CD1c-positive myeloid dendritic cell (primary cell): ENCODE results near the gene SNCB.
"Not testable (repeated sequence)": the region's sequence is repeated elsewhere in the genome, so short reads cannot be mapped to it uniquely, and the experiment has no call there.

Source experiments
- DNase-seq: peaks from one replicate; pipeline ENCODE4 v3.0.0-alpha.2; 2016; ENCODE audit errors: extremely low spot score

SNCB gene

GRCh38 chr5:176597417-176598389 lies 32.6 kb downstream of the SNCB start:
- no peak for DNase-seq

- peak; percentile 58 for DNase-seq
These were observed 33.5 kb downstream of the SNCB start for GRCh38 chr5:176596689-176597416.

DNA sequence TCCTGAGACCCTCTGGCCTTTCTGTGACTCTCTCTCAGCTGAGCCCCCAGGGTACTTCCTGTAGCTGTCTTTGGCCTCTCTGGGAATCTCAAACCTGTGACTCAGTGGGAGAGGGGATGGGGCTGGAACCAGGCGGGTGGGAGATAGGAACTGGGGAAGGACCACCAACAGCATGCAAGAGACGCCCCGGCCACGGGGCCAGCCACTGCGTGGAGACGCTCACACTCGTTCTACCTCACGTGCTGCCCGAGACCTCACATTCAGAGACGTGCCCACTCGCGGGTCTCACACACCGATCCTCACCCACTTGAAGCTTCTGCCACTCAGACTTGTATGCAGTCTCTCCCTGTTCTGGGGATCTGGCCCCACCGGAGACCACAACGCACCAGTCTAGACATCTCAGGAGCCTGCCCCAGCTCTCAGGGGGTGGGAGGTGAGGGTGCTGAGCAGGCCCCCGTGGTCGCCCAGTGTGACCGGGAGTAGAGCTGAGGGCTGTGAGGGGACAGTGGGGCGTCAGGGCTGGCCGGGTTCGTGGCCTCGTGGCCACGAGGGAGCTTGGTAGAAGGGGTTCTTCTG lies 34.2 kb downstream of the SNCB start:
- no peak for DNase-seq

DNA sequence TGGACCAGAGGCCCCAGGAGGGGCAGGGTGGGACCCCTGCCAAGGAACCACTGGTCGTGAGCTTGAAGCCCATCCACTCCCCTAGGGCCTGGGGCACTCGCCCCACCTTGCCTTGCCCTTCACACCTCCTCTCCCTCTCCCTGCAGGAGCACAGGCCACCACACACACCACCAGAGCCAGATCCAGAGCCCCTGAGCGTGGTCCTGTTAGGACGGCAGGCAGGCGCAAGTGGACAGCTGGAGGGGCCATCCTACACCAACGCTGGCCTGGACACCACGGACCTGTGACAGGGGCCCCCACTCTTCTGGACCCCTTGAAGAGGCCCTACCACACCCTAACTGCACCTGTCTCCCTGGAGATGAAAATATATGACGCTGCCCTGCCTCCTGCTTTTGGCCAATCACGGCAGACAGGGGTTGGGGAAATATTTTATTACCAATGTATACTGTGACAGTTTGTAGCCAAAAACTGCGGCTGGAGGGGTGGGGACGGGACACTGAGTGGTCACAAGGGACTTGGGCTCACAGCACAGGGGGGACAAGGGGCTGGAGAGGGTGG lies 34.9 kb downstream of the SNCB start:
- no peak for DNase-seq

GRCh38 chr5:176594554-176594953 lies 35.8 kb downstream of the SNCB start:
- DNase-seq = no peak

DNA sequence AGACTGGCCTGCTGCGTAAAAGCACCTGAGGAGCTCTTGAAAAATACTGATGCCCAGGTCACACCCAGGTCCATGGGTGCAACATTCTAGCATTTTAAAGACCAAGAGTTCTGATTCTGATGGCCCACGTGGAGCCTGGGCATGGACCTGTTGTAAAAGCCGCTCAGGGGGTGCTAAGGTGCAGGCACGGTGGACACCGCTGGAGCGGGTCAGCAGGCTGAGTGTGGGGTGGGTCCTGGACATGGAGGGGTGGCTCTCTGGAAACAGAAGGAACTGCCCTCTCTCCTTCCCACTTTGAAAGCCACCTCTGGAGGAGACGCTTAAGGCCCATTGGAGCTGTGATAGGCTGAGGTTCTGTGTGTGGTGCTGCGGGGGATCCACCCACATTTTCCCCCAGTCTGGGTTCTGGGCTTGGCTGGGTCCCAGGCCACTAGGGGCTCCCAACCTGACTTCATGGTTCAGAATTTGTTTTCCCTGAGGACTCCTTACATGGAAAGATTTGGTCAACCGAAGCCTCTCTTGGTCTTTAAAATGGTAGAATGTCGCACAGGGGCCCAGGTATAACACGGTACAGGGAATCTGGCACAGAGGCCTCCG lies 37.0 kb downstream of the SNCB start:
- DNase-seq = no peak

DNA sequence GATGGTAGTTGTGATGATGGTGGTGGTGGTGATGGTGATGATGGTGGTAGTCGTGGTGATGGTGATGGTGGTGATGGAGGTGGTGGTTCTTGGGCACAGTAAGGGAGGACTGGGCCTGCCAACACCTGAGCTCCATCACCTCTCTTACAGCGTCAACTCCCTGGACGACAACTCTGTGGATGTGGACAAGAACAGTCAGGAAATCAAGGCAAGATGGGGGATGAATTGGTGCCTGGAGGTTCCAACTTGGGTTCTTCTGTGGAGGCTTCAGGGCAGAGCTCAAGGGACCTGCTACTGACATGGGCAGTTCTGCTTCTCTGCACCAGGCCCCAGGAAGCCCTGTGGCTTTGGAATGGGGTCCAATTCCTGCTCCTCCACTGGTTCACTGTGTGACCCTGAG lies 37.8 kb downstream of the SNCB start:
- DNase-seq = no peak

DNA sequence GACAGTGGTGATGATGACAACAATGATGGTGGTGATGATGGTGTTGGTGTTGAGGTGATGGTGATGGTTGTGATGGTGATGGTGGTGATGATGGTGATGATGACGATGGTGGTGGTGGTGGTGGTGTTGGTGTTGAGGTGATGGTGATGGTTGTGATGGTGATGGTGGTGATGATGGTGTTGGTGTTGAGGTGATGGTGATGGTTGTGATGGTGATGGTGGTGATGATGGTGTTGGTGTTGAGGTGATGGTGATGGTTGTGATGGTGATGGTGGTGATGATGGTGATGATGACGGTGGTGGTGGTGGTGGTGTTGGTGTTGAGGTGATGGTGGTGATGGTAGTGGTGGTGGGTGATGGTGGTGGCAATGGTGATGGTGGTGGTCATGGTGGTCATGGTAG lies 38.7 kb downstream of the SNCB start:
- not testable (repeated sequence) for DNase-seq

GRCh38 chr5:176590035-176590717 lies 40.2 kb downstream of the SNCB start:
- no peak for DNase-seq

- no peak for DNase-seq
These were observed 41.1 kb downstream of the SNCB start for GRCh38 chr5:176589039-176589769.

- DNase-seq = no peak
These were observed 42.0 kb downstream of the SNCB start for GRCh38 chr5:176588297-176588696.

- no peak for DNase-seq
These were observed 42.9 kb downstream of the SNCB start for GRCh38 chr5:176587398-176587797.

DNA sequence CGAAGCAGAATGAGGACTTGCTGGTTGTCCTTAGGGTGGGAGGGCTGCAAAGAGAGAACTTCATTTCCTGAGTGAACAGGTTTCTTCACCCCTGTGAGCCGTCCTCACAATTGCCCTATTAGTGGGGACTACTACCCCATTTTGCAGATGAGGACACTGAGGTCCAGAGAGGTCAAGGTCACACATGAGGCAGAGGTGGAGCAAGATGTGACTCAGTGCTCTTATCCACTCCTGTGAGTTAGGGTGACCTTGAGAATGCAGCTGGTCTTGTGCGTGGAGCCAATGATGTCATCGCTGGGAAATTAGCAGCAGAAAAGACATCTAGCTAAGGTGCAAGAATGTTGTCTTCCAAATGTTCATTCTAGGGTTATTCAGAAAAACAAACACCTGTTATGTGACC lies 47.3 kb downstream of the SNCB start:
- DNase-seq = no peak

DNA sequence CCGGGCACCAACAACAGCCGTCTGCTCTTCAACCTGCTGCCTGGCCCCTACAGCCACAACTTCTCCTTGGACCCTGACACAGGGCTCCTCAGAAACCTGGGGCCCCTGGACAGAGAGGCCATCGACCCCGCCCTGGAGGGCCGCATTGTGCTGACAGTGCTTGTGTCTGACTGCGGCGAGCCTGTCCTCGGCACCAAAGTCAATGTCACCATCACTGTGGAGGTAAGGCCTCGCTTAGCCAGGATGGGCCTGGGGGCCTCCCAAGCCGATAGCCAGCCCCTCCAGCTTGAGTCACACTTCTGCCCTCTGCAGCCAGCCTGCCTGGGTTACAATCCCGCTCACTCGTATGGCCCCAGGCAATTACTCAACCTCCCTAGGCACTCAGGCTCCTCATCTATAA lies 49.0 kb downstream of the SNCB start:
- DNase-seq = no peak

DNA sequence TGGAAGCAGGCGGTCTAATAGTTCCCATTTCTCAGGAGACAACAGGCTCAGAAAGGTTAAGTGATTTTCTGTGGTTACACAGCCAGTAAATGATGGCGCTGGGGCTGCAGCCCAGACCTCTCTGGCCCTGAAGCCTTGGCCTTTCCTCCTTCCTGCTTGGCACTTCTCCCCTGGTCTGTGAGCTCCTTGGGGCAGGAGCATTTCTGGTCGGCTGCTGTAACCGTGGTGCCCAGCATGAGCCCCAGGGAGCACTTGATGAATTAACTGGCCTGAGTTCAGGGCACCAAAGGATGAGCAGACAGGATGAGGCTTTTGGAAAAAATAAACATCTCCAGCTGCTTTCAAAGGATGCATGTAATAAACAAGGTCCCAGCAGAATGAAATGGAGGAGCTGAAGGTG lies 51.0 kb downstream of the SNCB start:
- DNase-seq = no peak

GRCh38 chr5:176578391-176578808 lies 51.9 kb downstream of the SNCB start:
- DNase-seq = no peak

- no peak for DNase-seq
These were observed 52.8 kb downstream of the SNCB start for GRCh38 chr5:176577312-176578176.

DNA sequence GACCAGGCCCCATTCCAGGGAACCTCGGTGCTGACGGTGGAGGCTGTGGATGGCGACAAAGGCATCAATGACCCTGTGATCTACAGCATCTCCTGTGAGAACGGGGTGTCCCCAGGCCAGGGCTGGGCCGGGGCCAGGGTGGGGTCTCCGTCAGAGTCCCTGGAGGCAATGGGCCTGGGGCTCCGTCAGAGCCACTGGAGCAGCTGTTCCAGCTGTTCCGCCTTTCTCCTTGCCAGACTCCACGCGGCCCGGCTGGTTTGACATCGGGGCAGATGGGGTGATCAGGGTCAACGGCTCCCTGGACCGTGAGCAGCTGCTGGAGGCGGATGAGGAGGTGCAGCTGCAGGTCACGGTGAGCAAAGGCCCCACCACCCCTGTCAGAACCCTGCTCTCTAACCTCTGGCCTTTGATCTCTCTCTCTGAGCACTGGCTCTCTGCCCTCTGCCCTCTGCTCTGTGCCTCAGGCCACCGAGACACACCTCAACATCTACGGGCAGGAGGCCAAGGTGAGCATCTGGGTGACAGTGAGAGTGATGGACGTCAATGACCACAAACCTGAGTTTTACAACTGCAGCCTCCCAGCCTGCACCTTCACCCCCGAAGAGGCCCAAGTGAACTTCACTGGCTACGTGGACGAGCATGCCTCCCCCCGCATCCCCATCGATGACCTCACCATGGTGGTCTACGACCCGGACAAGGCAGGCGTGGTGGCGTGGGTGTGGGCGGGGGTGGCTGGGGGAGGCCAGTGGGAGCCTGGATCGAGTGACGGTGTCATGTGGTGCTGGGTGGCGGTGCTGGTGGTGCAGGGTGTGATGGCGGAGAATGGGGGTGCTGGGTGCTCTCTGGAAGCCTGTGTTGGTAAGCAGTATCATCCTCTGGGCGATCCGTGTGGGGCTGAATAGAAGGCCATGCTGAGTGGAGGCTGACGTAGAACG lies 54.6 kb downstream of the SNCB start:
- DNase-seq = no peak
